Common myeloid progenitor, CD34-positive (primary cell): Measurements from ENCODE around the gene HNRNPC.
"Not testable (repeated sequence)": the region's sequence is repeated elsewhere in the genome, so short reads cannot be mapped to it uniquely, and the experiment has no call there.

Experiments used
- CTCF ChIA-PET: fragments of 350-600 bp; sonication (Branson Sonifier 250); formaldehyde crosslinking; loops from one replicate; lab custom pipeline; 2021; ENCODE audit warnings: antibody characterized with exemption; lab: Charles Lee
- POLR2A ChIA-PET: fragments of 350-600 bp; sonication (Branson Sonifier 250); formaldehyde crosslinking; loops from one replicate; lab custom pipeline; 2021; ENCODE audit warnings: antibody characterized with exemption; lab: Charles Lee
- DNase-seq, 3 donors: peaks; one replicate each; pipeline versions ENCODE4 v3.0.0 to v3.0.0-alpha.2; 2013
- H3K27ac ChIP-seq, 2 experiments: 1 replicate in 1 of 2; 2 replicates in 1 of 2; pipeline ENCODE4 v1.7.0; 2013; ENCODE audit warnings: inconsistent platforms in 2 of 2, low read length in 2 of 2, mild to moderate bottlenecking in 2 of 2, low read depth in 1 of 2, moderate library complexity in 1 of 2; ENCODE audit not compliant: severe bottlenecking in 2 of 2, insufficient read depth in 1 of 2, poor library complexity in 1 of 2
- H3K27me3 ChIP-seq, 5 experiments: replicated peaks in 2 of 5; 1 replicate in 3 of 5; 2 replicates in 2 of 5; pipeline versions ENCODE4 v1.6.1 to v1.7.0; 2013; ENCODE audit warnings: low read length in 4 of 5, mild to moderate bottlenecking in 2 of 5, moderate library complexity in 2 of 5, inconsistent platforms in 1 of 5; ENCODE audit not compliant: insufficient read depth in 5 of 5, control insufficient read depth in 4 of 5
- H3K36me3 ChIP-seq, 4 experiments: 1 replicate in 2 of 4; 2 replicates in 2 of 4; pipeline versions ENCODE4 v1.6.1 to v1.7.0; 2013; ENCODE audit warnings: low read length in 3 of 4, control low read depth in 1 of 4, mild to moderate bottlenecking in 1 of 4; ENCODE audit not compliant: control insufficient read depth in 4 of 4, insufficient read depth in 4 of 4
- H3K4me1 ChIP-seq, 4 experiments: 1 replicate in 3 of 4; 2 replicates in 1 of 4; pipeline versions ENCODE4 v1.6.1 to v1.7.1; 2013; ENCODE audit warnings: low read length in 3 of 4, mild to moderate bottlenecking in 3 of 4, control low read depth in 1 of 4, inconsistent platforms in 1 of 4, moderate library complexity in 1 of 4; ENCODE audit not compliant: control insufficient read depth in 4 of 4, insufficient read depth in 4 of 4; ENCODE audit errors: control extremely low read depth in 1 of 4
- H3K4me3 ChIP-seq, 7 experiments: 1 replicate in 4 of 7; 2 replicates in 3 of 7; pipeline versions ENCODE4 v1.5.1 to v1.7.0; 2013; ENCODE audit warnings: mild to moderate bottlenecking in 7 of 7, low read length in 6 of 7, moderate library complexity in 6 of 7, inconsistent platforms in 2 of 7, low read depth in 2 of 7, control low read depth in 1 of 7; ENCODE audit not compliant: insufficient read depth in 4 of 7, control insufficient read depth in 1 of 7; ENCODE audit errors: extremely low read depth in 1 of 7
- H3K9me3 ChIP-seq, 5 experiments: 1 replicate in 4 of 5; 2 replicates in 1 of 5; pipeline versions ENCODE4 v1.6.1 to v1.7.1; 2013; ENCODE audit warnings: low read length in 4 of 5, mild to moderate bottlenecking in 2 of 5, inconsistent platforms in 1 of 5, low read depth in 1 of 5, moderate library complexity in 1 of 5; ENCODE audit not compliant: control insufficient read depth in 4 of 5, insufficient read depth in 2 of 5; ENCODE audit errors: control extremely low read depth in 1 of 5
- WGBS: methylation state at CpG from one replicate; pipeline ENCODE4 v1.1.5; 2013; ENCODE audit not compliant: insufficient coverage; 5-methylcytosine and 5-hydroxymethylcytosine counted together

Gene HNRNPC

GRCh38 chr14:21278632-21279031 is 9.4 kb upstream of the HNRNPC start:
- WGBS, result 88% methylated on average over 1 of the region's 4 CpGs
- Histone ChIP-seq H3K27ac (no peak overlapping the region), H3K4me1 (no peaks in the 10 kb centered on the region), H3K36me3 (no peaks in the 10 kb centered on the region), H3K4me3 (no peak overlapping the region), H3K27me3 (no peaks in the 10 kb centered on the region), H3K9me3 (no peaks in the 10 kb centered on the region)
- DNase-seq, result no peak
- ChIA-PET POLR2A (no interaction called here), CTCF (no interaction called here)

GRCh38 chr14:21275261-21275858 is 6.1 kb upstream of the HNRNPC start:
- Histone ChIP-seq H3K4me3 (no peak overlapping the region), H3K27ac (no peak overlapping the region), H3K4me1 (peaks cover 0 to 1% (median 0%) of the 10 kb centered on the region in 4 experiments), H3K27me3 (no peaks in the 10 kb centered on the region), H3K9me3 (no peaks in the 10 kb centered on the region), H3K36me3 (no peaks in the 10 kb centered on the region)
- ChIA-PET POLR2A (interaction anchor here (0.5 kb wide), 1 partner anchor 106 kb away, joined by 4 read pairs; no protein-coding TSS in a partner anchor), CTCF (no interaction called here)
- no peak for DNase-seq
- 75% methylated on average over 5 of the region's 9 CpGs for WGBS

DNA sequence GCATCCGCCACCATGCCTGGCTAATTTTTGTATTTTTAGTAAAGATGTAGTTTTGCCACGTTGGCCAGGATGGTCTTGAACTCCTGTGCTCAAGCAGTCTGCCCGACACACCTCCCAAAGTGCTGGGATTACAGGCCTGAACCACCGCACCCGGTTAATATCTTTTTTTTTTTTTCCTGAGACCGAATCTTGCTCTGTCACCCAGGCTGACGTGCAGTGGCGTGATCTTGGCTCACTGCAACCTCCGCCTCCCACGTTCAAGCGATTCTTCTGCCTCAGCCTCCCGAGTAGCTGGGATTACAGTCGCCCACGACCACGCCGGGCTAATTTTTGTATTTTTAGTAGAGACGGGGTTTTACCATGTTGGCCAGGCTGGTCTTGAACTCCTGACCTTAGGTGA is 3.4 kb upstream of the HNRNPC start:
- H3K9me3 ChIP-seq, H3K27me3 ChIP-seq, H3K27ac ChIP-seq, H3K36me3 ChIP-seq, POLR2A ChIA-PET, H3K4me3 ChIP-seq, DNase-seq: not testable (repeated sequence)
- peaks cover 7 to 16% (median 8%) of the 10 kb centered on the region in 4 experiments for H3K4me1 ChIP-seq
- CTCF ChIA-PET, result interaction anchor here (2.2 to 2.8 kb wide), 2 partner anchors 16 to 35 kb away, joined by 5 to 11 read pairs; no protein-coding TSS in a partner anchor
- 89% methylated on average over 16 of the region's 17 CpGs for WGBS

DNA sequence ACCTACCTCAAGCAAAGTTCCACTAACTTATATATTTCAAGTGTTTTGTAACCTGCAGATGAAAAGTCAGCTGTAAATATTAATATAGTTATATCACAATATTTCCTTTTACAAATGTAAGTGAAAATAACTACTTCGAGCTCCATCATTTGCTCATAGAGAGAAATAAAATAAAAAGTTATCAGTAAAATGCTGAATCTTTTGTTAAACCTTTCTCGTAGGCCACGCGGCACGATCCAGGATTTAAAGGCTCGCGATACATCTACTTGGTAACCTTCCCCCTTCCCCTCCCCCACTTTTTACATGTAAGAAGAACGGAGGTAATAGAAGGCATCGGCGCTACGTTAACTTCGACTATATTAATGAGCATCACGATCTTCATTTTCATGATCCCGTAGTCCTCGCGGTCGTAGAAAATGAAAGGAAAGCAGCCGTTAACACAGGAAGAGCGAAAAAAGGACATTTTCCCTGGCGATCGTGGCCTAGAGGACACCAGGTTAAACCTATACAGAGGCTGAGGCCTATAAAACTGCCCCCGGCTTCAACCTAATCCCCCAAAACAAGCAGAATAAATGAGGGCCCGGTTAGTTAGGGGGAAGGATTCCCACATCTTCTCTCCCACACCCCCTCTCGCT is 508 bp downstream of the HNRNPC start:
- 0% methylated on average over 6 of the region's 24 CpGs for WGBS
- POLR2A ChIA-PET, result no interaction called here
- peak overlapping the region; percentile 98 to 99 for H3K27ac ChIP-seq
- CTCF ChIA-PET, result interaction anchor here (2.3 kb wide), 1 partner anchor 12 kb away, joined by 15 read pairs; no protein-coding TSS in a partner anchor
- no peaks in the 10 kb centered on the region for H3K27me3 ChIP-seq
- DNase-seq, result peak; percentile 58 to 70 (median 68)
- peak overlapping the region; percentile 84 to 100 (median 99) for H3K4me3 ChIP-seq
- H3K9me3 ChIP-seq, result no peaks in the 10 kb centered on the region
- H3K36me3 ChIP-seq, result peaks cover 3 to 42% (median 24%) of the 10 kb centered on the region in 4 experiments
- H3K4me1 ChIP-seq, result peaks cover 21 to 55% (median 41%) of the 10 kb centered on the region in 4 experiments

DNA sequence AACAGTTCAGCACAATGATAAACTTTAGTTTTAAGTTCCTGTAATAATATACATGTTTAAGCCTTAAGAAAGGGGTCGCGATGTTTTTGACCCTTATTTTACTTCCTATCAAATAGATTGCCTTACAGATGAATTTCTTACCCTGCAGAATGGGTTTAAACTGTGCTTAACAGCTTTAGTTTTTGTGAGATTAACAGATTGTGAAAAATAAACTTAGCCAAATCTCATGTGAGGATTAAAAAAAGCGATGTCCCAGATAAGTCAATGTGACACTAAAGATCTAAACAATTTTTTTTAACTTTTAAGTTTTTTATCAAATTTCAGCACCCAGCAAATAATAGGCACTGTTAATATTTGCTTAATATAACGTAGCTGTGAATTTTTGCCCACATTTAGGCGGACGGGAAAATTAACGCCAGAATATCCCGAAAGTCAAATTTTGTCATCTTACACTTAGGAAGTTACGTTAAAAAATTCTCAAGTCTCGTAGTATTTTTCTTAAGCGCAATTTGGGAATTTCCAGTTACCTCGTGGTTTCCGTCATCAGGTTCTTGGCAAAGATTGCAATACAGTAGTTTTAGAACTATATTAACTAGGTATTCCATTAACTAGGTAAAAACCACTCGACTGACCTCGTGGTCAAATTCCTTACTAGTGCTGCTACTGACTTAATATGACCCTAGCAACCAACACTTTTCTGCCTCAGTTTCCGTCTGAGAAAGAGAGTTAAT is 1.2 kb downstream of the HNRNPC start:
- POLR2A ChIA-PET, result no interaction called here
- peak overlapping the region in 6 of 7 experiments; percentile 84 to 100 (median 99) for H3K4me3 ChIP-seq
- H3K9me3 ChIP-seq, result no peaks in the 10 kb centered on the region
- no peaks in the 10 kb centered on the region for H3K27me3 ChIP-seq
- peaks cover 3 to 49% (median 24%) of the 10 kb centered on the region in 4 experiments for H3K36me3 ChIP-seq
- no peak for DNase-seq
- CTCF ChIA-PET, result interaction anchor here (2.3 kb wide), 1 partner anchor 12 kb away, joined by 15 read pairs; no protein-coding TSS in a partner anchor
- peaks cover 27 to 62% (median 47%) of the 10 kb centered on the region in 4 experiments for H3K4me1 ChIP-seq
- WGBS, result 2% methylated on average over 9 of the region's 16 CpGs
- H3K27ac ChIP-seq, result peak overlapping the region; percentile 98 to 99

GRCh38 chr14:21267431-21267845 is 1.8 kb downstream of the HNRNPC start:
- POLR2A ChIA-PET, result no interaction called here
- DNase-seq, result no peak
- H3K27ac ChIP-seq, result peak overlapping the region; percentile 98 to 99
- WGBS, result 10% methylated on average over 6 of the region's 10 CpGs
- no peaks in the 10 kb centered on the region for H3K9me3 ChIP-seq
- H3K36me3 ChIP-seq, result peaks cover 5 to 55% (median 26%) of the 10 kb centered on the region in 4 experiments
- H3K27me3 ChIP-seq, result no peaks in the 10 kb centered on the region
- CTCF ChIA-PET, result interaction anchor here (2.3 kb wide), 1 partner anchor 11 kb away, joined by 15 read pairs; no protein-coding TSS in a partner anchor
- peak overlapping the region in 6 of 7 experiments; percentile 84 to 100 (median 99) for H3K4me3 ChIP-seq
- peaks cover 33 to 68% (median 50%) of the 10 kb centered on the region in 4 experiments for H3K4me1 ChIP-seq
